ENCODE data around the gene G0S2.

Gene G0S2, protein sequence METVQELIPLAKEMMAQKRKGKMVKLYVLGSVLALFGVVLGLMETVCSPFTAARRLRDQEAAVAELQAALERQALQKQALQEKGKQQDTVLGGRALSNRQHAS

DNA sequence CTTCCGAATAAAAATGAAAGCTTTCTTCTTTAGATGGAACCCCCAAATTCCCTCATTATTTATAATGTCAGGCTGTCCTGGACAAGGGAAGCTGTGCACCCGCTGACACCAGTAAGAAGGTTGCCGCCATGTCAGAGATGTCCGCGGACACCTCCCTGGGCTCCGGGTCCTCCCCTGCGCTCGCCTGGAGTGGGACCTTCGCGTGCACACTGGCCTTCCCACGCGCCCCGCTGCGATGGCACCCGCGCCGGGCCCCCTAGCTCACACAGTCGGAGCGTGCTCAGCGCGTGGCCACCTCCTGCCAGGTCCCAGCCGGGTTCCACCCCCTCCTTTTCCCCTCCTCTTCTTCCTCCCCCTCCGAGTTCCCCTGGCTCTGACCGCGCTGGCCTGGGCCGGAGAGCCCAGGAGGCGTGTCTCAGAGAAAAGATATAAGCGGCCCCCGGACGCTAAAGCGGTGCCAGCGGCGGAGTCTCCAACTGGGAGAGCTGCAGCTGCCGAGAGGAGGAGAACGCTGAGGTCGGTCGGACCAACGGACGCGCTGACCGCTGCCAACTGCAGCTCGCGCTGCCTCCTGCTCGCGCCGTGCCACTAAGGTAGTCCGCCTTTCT is at the start of gene G0S2:
TSS of gene G0S2 (plus strand) at position 456 of the 608 bp plus-strand sequence. CDS start 273 bp downstream, outside the sequence.
- DNase-seq (ENCODE audit: low spot score), result no peak

DNA sequence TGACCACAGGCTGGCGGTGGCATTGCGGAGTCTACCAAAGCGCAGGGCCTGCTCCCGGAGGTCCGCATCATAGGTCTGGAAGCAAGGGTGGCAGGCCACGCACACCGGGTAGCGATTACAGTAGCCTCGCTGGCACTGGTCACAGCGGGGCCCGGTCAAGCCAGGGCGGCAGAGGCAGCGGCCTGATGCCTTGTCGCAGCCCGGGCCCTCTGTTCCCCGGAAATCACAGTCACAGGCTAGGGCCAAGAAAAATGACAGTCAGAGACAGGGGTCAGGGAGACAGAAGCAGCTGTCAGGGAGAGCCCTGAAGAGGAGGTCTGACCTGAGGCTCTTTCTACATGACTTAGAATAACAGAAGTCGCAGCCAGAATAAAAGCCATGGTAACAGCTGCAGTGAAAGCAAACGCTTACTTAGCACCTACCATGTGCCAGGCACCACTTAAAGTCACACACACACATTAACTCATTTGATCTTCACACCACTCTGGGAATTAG is 49.4 kb upstream of the G0S2 start:
- DNase-seq (ENCODE audit: low spot score), result no peak

DNA sequence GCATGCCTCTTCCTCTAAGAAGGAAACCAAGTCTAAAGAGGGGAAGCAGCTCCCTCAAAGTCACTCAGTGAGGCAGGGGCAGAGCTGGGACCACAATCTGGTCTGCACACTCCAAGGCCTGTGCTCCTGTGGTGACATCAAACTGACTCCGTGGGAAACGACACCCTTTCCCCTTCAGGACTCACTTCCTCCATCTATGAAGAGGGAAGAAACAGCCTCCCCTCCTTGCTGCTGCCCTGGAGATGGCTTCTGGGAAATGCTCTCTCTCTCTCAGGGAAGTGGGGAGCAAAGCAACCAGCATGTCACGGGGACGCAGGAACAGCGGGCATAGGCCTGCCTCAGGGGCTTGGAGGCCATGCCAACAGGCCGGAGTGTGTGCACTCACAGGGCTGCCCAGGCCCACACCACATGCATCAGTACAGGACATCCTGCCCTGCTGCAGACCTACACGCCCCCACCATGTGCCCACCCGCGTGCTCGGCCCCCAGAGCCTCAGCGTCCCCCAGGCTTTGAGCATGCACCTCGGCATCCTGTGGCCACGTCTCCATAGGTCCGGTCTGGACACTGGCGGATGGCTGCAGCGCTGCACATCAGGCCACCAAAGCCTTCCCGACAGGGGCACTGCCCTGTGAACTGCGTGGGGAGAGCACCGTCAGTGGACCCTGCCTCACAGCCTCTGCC is 48.7 kb upstream of the G0S2 start:
- no peak for DNase-seq (ENCODE audit: low spot score)

DNA sequence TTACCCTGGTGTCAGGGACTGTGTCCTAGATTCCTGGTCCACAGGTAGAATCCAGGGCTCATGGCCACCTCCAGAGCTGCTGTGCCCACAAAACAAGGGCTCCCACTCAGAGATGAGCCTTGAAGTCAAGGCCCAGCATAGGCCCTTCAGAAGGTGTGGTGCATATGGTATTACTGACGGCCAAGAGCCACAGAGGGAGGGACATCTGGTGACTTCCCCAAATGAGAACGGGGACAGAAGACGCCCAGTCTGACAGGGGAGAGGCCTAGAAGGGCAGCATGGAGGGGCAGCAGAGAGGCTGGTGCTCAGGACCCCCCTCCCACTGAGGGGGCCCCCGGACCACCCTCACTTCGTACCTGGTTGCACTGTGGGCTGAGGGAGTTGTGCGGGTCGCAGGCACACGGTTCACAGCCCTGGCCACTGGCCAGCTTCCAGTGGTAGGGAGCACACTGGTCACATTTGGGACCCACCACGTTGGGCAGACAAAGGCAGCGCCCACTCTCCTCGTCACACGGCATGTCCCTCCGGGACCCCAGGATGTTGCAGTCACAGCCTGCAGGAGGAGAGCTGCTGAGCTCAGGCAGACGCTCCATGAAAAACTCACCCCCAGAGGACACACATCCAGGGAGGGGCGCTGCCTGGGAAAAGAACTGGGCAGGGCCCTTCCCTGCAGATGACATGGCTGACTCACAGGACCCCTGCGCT is 48.0 kb upstream of the G0S2 start:
- no peak for DNase-seq (ENCODE audit: low spot score)

DNA sequence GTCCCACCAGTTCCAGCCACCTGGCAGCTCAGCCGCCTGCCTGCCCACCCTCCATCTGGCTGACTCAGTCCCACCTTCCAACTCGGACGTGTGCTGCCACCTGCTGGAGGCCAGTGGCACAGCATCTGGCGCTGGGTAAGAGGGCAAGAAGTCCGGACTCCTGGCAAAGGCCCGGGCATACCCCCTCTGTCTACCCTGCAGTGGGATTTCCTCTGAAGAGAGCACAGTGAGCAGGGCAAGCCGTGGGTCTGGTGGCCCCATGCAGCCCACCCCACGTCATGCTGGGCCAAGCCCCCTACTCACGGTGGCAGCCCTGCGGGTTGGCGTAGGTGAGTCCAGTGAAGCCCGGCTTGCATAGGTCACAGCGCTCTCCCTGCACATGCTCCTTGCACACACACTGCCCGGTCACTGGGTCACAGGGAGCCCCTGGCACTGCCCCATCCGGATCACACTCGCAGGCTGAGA is 47.4 kb upstream of the G0S2 start:
- DNase-seq (ENCODE audit: low spot score), result peak; percentile 23

DNA sequence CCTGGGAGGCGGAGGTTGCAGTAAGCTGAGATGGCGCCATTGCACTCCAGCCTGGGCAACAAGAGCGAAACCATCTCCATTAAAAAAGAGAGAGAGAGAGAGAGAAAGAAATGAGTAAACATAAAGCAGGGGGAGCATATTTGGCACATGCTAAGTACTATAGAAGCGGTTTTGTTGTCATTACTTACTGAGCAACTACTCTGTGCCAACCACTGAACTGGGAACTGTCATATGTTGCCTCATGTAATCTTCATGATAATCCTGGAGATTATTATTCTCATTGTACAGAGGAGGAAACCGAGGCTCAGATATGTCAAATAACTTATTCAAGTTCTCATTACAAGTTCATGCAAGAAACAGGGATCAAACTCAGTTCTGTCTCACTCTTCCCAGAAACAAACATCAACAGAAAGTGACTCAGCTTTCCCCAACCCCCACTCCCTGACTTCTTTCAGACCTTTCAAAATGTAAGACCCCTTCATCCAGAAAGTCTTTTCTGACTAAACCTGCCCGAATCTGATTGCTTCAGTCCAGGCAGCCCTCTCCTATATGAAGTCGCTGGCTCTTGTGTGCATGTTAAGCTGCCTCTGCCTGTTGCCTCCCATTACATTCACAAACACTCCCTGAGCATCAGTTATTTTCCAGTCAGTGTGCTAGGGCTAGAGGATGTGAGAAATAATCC is 46.5 kb upstream of the G0S2 start:
- DNase-seq (ENCODE audit: low spot score), result no peak

DNA sequence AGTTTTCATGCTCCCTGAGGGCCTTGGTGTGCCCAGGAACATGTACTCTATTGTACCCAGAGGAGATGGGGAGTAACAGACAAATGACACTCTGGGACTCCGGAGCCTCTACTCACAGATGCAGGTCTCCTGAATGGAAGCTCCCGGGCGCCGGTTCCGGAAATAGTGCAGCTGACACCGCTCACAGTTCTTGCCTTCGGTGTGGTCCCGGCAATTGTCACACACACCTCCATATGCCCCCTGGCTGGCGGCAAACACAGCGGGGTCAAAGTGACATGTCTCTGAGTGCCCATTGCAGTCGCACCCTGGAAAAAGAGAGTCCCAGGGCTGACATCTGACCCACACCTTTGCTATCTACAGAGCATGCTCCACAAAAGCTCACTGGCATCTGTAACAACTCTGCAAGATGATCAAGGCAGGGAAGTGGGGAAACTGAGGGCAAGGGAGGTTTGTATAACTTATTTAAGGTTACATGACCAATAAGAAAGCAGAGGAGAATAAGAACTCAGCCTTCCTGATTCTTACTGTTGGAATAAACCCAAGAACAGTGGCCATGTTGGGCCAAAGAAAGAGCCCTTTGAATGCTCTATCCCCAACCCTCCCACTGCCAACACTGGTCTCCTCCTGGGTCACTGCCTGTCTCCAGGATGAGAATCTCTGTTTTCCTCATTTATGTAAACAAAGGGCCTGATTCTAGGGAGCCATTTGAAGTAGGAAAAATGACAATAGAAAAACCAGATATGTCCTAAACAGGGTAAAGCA is 45.4 kb upstream of the G0S2 start:
- no peak for DNase-seq (ENCODE audit: low spot score)

DNA sequence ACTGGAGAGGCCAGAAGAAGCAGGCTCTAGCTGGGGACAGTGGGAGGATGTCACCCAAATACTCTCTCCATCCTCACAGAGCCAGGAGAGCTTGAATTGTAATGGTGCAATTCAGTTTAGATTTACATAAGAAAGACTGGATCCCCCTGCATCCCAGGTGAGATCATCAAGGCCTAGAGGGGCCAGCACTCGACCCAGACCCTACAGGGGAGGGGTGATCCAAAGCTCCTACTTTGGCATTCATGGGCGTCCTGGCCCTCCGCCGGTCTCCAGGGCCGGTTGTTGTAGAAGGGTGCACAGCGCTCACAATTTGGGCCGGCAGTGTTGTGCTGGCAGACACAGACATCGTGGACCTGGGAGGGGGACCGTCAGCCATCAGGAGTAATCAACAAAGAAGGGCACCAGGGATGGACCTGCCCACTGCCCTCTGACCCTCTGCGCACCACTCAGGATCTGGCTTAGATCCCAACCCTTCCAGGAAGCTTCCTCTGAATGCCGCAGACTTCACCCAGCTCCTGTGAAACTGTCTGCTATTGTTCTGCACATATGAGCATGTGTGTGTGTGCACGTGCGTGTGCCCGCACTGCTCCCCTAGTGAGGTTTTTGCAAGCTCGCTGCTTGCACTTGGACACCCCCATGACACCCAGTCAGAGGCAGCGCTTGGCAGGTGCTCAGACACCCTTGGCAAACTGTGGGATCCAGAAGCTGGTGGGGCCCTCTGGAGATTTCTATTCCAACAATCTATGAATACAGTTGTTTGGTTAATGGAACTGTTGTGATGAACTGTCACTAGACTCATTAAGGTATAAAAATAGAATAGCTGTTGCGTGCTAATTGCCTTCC is 44.6 kb upstream of the G0S2 start:
- no peak for DNase-seq (ENCODE audit: low spot score)

DNA sequence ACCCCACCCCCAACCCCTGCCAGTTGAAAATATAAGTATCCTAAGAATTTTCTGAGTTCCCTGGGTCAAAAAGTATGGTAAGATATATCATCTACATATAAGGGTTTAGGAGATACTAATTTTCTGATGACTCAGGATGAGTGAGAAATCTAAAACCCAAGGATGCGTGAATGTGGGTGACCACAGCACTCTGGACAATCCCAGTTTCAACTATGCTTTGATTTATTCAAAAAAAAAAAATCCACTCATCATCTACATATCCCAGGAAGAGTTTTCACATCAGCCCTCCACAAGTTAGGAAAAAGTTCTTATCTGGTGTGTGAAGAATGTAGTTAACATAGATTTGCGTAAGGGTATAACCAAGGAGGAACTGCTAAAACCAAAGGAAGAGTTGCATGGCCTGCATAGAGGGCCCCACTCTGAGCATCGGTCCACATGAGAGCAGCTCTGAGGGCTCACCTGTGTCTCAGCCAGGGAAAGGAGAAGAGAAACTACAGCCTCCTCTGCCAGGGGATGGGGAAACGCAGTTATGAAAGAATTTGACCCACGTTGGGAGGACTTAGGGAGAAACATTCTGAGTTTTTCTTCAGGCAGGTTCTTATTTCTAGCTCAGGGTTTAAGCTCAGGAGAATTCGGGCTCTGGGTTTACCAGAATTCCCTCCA is 41.7 kb upstream of the G0S2 start:
- DNase-seq (ENCODE audit: low spot score), result no peak

DNA sequence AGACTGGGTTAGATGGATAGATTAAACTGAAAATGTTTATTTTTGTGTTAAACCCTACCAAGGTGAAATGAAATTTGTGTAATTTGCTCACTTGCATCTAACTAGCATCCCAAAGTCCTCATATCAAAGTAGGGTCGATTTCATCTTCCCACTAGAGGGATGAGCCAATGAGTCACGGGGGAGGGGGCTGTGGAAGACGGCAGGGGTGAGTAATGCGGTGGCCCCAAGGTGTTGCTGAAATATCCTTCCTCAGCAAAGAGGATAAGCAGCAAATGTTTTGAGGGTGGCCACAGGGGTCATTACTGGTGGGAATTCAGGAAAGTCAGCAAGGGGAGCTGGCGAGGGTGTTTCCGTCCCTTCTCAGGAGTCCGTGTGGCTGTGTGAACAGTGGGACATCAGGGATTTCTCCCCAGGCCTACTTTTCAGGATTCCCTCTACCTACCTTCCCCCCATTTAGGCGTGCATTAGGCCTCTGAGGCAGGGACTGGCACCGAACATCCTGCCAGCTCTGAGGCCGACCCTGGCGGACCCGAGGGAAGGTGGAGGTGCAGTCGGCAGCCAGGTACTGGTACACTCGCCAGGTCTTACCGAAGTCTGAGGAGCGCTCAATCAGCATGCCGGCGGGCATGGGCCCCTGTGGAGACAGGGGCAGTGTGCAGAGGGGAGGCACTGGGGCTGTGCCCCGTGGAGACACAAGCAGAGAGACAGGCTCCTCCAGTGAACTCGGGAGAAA is 41.0 kb upstream of the G0S2 start:
- DNase-seq (ENCODE audit: low spot score), result no peak

DNA sequence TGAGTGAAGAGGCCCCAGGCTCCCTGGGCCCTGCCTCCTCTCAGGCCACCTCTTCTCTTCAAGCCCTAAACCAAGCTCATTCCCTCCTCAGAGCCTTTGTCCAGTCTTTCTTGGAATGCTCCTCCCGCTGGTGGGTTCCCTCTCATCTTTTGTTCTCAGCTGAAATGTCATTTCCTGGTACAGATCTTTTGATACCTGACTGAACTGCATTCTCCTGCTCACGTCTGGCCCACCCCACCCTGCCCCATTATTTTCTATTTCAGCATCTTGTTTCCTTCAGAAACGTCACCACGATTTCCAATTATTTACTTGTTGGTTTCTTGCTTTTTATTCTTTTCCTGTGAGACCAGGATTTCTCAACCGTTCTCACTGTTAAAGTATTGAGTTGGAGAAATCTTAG is 39.4 kb upstream of the G0S2 start:
- no peak for DNase-seq (ENCODE audit: low spot score)

DNA sequence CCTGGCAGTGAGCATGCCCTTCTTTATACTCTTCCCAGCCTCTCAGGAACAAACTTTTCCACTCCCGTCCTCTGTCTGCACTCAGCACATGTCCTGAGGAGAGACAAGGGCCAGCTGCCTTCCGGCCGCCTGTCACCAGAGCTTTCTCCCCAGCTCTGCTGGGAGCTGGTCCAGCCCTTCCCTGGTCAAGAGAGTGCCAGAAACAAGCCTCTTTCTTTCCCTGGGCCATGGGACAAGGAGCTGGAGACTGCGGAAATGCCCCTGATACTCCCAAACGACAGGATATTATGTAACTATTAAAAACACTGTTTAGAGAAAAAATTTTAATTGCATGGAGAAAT is 33.4 kb upstream of the G0S2 start:
- no peak for DNase-seq (ENCODE audit: low spot score)

DNA sequence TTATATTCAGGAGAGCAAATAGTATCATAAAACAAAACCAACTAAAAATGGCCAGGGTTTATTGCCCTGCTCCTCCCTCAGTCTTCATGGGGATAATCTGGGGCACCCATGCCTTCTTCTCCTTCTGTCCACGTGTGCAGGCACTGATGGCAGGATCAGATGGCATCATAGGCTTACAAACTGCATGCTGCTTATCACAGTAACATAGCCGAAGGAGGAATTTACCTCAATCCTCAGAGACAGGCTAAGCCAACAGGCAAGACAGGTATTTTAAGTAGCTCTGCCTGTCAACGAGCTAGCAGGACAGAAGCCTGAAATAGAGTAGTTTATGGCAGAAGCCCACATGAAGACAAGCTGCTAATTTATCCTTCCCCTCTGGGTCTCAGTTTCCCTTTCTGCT is 32.4 kb upstream of the G0S2 start:
- DNase-seq (ENCODE audit: low spot score), result no peak

DNA sequence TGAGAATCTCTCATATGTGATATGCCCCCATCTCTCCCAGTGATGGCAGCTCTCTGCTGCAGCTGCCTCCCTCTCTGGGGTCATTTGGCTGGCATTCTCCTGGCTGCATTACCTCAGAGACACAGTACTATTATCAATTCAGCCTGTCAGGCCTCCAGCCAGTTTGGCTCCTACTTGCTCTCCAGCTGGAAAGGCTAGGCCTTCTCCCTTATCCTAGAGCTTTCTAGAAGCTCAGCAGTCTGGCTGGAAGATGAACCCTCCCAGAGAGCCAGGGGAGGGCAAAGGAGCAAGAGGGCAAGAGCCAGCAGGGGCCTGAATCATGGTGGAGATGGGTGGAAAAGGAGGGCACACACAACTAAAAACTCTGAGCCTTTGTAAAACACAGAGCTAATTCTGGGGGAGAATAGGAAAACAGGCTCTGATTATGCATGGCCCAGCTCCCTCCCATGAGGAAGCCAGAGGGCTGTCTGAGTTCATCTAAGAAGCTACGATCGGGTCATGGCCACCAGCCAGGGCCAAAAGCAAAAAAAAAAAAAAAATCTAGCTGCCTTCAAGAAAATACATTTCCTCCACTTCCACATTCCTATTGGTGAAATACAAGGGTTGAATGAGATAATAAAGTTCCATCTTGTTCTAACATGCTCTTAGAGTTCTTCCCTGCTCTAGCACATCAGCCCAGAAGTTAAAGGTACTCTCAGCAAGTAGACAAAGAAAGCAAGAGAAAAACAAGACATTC is 31.8 kb upstream of the G0S2 start:
- DNase-seq (ENCODE audit: low spot score), result no peak

DNA sequence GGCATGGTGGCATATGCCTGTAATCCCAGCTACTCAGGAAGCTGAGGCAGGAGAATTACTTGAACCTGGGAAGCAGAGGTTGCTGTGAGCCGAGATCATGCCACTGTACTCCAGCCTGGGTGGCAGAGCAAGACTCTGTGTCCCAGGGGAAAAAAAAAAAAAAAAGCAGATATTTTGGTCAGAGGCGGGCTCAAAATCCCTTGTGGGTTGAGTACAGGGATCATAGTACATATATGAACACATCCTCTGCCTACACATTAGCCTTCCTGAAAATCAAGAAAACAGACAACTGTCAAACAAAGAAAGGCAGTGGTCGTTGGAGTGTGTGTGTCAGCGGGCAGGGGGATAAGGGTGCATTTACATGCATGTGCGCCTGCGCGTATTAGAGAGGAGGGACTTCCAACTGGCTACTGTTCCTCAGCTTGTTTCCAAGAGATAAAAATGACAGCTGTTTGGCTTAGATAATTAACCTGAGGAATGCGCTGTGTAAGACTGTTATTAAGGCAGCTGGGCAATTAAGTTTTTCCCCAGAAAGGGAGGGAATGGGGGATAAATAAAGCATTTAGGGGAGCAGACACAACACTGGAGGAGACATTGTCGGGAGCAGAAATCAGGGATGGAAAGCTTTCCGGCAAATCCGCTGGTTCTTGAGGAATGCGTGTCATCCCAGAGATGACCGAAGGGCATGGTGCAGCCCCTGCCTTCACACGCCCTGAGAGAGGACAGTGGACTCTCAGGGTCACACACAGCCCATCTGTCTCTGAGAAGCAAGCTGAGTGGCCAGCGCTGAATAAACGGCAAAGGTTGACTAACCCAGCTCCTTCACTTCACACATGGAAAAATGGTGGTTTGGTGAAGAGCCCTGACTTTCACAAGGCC is 29.4 kb upstream of the G0S2 start:
- no peak for DNase-seq (ENCODE audit: low spot score)

DNA sequence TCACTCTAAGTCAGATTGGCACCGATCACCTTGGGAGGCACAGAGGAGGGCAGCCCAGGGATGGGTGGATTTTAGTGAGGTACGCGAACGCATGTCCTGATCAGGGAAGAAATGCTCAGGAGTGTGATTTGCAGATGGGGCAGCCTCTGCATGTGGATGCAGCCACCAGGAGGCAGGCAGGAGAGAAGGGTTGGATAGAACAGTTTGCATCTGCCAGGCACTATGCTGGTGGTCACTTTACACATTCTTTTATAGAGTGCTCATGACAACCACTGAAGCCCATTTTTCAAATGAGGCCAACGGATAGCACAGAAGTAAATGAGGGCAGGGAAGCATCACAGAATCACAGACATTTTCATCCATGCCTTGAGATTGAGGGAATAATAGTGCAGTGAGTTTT is 28.7 kb upstream of the G0S2 start:
- DNase-seq (ENCODE audit: low spot score), result no peak

DNA sequence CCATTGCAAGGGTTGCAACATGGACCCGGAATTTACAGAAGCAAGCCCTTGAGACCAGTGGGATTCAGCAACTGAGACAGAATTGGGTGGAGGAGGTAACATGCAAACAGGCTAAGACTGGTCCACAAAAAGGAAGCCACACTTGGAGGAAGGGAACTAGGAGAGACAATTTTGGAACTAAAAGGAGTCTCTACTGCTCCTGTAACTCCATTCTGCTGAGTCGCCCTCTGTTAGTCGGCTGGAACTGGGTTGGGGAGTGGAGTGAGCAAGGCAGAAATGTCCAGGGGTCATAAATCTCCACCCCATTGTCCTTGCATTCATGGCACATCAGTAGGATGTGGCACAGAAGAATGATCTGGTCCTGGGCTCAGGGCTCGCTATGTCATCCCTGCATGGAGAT is 28.1 kb upstream of the G0S2 start:
- no peak for DNase-seq (ENCODE audit: low spot score)

DNA sequence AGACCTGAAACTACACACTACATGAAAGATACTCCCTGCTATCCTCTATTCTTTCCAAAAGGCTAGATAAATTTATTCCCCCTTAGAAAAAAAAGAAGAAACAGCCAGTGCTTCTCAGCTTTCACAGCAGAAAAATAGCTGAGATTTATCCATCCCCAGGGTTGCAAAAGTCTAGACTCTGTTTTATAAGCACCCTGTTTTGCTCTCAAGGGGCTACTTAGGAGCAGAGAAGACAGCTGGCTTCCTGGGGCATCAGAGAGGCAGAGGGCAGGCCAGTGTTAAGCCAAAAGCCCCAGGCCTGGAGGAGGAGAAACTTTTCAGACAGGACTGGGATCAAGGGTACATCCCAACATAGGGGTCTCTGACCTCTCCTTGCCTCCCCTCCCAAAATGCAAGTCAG is 26.9 kb upstream of the G0S2 start:
- DNase-seq (ENCODE audit: low spot score), result no peak
